Non-pigmented ciliary epithelial cell (primary cell): ENCODE data around the gene RAET1L.
"Not testable (repeated sequence)": the region's sequence is repeated elsewhere in the genome, so short reads cannot be mapped to it uniquely, and the experiment has no call there.

Source experiments
- DNase-seq: peaks from one replicate; pipeline ENCODE4 v3.0.0-alpha.2; 2010; ENCODE audit warnings: low read depth

The RAET1L gene

DNA sequence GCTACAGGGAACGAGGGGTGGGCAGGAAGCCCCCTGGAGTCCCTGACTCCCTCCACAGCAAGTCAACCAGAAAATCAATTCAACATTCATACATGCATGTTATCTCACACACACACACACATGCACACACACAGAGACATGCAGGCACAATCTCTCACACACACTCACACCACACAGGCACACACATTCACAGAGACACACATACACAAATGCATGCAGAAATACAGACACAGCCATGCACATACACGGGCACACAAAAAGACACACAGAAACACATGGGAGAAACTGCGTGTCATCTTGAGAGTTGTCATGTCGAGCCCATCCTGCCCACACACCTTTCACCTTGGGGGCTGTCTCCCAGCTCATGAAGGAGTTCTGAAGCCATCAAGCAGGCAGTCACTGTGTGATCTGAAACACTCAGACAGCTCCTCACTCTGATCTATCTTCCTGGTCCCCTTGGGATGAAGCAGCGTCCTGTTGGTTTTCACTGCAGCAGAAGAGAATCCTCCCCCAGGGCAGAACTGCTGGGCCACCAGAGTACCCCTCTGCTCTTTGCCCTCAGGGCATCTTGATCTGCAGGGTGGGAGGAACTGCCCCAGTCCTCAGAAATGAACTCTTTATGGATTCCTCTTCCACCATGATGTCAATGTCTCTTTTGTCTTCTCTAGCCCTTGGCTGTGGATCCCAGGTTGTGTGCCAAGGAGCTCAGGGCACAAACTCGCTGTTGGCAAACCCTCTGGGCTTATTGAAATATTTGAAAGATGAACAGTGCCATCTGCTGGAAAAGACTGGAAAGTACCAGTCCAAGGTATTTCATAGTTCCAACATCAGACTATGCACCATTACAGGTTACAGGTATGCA, 8.8 kb downstream of the RAET1L start:
- no peak for DNase-seq

DNA sequence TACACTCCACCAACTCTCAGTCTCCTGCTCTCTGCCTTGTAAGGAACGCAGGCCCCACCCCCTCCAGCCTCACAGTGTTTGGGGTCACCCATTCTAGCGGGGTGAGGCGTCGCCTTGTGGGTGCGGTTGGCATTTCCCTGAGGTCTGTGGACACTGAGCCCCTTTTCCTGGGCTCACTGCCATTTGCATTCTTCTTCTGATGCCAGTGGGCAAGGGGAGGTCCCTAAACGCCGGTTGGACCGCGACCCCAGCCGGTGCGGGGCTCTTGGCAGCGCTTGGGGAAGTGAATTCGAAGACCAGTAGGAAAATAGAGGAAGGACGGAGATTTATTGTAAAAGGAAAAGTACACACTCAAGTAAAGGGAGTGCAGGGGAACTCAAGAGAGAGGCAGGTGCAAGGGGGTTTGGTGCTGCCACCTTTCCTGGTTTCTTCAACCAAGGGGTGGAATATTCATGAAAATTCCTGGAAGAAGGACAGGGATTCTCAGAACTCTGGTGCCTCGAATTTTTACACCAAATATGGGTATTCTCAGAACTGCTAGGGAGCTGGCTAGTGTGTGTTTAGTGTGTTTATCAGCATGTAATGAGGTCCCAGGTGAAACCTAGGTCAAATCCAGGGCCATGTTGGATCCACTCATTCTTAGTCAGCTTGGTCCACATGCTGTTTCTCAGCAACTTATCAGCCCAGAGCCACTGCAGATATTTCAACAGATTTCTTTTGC, 9.9 kb downstream of the RAET1L start:
- DNase-seq = not testable (repeated sequence)

DNA sequence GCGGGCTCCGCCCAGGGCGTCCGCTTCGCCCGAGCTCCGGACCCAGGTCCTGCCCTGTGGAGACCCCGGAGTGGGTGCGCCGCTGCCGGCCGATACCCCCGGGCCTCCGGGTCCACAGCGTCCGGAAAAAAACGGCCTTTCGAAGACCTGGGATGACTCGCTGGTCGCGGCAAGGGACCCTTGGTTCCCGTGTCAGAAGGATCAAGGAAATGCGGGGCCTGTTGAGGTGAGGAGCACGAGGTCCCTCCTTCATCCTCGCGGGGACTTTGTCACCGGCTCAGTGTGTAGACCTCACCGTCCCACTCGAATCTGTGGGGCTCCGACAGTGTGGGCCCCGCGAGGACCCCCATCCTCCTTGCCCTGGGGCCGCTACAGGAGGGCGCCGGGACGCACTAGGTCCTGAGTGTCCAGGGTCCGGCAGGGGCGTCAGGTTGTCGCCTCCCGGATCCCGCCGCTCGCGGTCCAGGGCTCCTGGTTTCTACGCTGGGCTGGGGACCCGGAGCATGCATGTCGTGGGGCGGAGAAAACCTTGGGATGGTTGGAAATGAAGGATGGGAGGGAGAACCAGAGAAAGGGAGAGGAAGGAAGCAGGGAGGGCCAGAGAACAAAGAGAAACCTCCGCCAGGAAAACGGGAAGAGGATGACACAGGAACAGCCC, 10.6 kb downstream of the RAET1L start:
- DNase-seq = not testable (repeated sequence)

DNA sequence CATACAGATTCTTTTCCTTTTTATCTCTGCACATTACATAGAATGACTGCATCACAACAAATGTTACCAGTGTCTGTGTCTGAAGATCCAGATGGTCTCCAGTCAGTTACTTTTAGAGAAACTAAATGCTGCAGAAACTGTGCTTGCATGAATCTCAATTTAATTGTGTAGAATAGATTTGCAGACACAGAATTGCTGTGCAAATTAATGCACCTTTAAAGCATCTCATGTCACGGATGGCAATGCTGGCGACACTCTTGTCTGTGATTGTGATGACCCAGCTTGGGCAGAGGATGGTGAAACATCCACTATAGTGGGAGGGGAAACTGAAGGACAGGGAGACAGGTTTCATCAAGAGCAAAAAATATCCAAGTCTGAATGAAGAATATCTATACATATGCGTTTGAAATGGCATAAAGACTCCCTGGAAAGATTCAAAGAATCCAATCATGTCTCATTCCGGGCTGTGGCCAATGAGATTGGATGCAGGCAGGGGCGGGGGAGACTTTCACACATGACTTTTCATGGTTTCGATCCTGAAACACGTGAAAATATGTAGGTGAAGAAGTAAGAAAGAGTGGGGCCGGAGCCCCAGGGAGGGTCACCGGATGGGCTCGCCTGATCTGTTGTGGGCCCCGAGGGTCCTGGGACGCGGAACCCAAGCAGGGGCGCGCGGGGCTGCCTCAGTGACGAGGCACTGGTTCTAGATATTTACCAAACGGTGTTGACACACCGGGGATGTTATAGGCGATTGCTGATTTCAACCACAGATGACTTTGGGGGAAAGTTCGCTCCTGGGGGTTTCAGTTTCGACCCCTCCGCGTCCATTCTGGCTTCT, 11.3 kb downstream of the RAET1L start:
- not testable (repeated sequence) for DNase-seq

DNA sequence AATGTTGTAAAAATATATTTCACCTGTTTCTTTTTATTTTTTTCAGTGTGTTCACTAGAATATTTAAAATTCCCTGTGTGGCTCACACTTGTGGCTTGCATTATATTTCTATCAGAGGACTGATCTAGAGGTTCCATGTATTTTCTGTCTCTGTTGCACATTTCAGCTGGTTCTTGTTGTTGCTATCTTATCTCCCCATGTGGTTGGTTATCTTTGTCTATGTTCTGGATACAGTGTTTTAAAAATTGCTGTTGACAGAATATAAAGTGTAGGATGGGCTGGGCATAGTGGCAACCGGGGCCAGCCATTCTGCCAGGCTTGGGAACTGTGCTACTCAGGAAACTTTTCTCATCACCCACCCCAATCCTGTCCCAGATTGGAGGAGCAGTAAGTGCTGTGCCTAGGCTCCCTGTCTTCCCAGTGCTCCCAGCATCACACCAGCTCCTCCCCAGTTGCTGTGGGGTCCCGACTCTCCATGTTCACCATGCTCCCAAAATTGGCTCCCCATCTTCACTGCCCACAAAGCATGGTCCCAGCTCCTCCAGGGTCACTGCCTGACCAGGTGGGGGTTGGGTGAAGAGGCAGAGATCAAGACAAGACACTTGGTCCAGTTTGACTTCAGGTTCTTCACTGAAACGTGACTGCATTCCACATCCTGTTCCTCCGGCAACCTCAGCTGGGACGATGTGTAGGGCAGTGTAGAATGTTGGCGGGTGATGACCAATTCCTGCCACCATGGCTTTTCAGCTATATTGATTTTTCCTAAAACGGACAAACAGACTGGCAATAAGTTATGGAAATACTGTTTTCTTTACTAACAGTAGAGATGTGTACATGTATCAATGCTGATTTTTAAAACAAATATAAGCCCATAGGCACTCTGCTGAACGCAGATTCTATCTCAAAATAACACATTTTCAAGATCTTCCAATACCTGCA, 12.2 kb downstream of the RAET1L start:
- not testable (repeated sequence) for DNase-seq

DNA sequence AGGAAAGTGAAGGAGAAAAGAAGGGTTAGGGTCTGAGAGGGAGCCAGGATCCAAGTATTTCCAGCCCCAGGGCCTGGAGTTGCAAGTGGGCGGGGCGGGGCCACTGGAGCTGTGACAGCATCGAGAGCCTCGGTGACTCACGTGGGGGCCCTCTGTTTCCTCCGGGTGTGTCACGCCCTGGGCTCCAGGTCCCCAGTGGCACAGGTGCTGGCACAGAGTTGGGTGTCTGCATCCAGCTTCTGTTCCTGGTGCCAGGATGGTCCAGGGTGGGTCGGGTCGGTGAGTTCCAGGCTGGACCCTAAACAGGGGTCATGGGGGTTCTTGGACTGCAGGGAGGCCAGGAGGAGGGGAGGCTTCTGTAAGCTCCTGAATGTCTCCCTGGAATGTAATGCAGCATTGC, 16.7 kb downstream of the RAET1L start:
- no peak for DNase-seq

DNA sequence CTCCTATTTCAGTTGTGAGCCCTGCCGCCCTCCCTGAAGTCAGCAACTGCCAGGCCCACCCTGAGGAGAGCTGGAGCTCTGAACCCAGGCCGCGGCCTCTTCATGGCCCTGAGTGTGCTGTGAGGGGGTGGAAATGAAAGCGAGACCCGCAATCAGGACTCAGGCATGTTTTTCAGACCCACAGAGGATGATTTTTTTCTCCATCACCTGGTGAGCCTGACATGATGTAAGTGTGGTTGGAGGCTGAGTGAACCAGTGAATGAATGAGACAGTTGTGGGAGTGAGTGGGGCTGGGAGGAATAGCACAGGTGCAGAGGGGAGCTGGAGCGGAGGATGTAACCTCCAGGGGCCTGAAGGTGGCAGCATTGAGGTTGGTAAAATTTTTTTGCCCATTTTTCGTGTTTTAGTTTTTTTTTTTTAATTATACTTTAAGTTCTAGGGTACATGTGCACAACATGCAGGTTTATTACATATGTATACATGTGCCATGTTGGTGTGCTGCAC, 18.3 kb downstream of the RAET1L start:
- DNase-seq = no peak

DNA sequence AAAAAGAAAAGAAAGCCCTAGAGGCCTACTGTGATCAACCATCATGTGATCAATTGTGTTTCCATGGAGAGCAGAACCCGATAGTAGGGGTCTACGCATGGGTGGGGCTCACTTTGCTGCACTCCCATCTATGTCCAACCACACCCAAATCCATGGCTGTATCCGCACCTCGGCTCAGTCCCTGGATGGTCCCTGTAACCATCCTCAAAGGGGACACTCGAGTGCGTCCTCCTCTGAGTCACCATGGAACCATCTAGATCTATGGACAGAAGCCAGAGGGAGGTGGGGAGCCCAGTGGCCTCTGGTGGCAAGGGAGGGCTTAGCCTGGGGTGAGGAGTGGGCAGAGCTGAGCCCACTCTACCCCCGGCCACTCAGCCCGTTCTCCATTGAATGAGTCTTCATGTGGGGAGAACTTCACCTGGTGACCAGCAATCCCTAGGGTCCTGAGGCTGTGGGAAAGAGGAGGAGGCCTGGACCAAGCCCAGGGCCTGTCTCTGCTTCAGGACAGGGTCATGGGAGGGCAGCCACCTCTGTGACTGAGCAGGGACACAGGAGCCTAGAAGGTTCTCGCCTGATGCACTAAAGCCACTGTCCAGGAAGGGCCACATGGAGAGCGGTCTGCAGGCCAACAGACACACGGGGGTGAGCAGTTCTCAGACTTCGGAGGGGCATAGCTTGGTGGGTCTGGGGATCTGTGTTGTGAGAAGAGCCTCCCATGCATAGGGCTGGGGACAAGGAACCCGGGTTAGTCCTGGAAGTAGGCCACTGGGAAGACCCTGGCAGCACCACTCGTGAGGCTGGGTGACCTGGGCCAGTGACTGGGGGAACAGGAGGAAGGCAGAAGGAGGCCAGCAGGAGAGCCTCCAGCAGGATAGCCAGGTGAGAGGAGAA, 19.3 kb downstream of the RAET1L start:
- DNase-seq = no peak

DNA sequence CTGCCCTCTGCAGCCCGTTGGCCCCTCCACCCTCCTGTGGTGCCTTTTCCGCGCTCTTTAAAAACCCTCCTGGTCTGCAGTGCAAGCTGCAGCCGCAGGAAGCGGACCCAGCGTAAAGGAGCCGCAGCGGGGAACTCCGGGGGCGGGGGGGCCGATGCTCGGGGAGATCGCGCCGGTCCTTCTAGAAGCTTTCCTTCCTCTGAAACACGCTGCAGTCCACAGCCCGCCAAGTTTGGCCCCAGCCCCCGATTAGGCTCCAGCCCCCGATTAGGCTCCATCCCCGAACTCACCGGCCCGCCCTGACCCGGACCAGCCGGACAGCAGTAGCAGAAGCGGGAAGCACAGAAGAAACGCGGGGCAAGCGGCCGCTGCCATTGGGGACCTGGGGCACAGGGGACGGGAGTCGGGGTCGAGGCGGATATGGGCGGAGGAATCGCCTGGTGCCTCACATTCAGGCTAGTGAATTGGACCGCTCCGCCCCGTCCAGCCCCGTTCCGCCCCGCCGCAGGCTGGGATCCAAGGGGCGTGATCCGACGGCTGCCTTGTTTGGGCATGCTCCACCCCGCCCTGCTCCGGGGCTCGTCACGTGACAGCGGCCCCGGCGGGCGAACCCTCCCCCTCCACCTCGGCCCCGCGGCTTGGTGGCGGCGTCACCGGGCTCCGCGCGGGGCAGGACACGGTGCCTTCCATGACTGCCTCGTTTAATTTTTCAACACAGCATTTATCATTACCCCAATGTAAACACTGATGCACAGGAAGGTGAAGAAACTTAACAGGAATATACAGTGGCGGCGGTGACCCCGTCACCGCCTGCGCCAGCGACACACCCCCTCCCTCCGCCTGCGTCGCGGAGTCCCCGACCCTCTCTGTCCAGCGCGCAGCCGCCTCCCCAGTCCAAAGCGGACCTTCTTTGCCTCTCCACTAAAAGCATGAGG, 20.3 kb downstream of the RAET1L start:
- peak; percentile 37 for DNase-seq

DNA sequence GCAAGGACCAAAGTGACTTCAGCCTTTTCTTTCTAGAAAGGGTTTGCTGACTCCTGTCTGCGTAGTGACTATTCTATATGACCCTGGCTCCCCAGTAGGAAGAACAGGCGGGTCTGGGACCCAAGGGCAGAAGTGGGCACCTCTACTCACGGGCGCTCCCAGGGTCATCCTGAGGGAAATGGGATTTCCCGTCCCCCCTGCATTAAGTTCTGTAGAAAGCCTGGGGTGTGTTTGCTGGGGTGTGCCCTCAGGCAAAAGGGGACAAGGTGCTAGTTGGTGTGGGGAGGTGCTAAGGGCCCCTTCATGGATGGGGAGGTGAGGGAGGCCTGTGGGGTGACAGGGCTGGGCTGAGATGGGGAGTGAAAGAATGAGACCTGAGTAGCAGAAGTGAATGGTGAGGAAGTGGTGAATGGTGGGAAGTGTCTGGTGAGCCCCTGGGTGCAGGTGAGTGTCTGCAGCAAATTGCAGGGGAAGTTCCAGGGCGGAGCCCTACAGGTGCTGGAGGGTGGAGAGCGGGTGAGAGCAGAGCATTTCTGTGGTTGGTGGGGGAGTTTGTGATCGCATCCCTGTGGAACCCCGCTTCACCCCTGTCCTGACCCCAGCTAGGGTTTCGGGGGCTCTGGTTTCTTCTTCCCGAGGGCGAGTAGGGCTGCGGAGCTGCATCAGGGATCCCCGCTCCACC, 21.1 kb downstream of the RAET1L start:
- no peak for DNase-seq

DNA sequence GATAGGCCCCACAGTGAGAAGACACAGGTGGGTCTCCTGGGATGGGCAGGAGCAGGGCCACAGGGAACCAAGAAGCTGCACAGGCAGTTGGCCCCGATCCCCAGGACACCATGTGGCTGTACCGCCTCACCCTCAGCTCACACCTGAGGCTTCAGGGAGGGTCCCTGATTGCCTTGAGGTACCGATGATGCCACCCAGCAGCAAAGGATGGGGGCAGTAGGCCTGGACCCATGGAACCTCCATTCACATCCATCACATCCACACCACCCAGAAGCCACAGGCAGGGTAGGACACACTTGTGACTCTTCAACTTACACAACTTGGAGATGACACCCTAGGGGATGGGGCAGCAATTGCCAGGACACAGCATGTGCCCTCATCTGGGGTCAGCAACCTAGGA, 21.7 kb downstream of the RAET1L start:
- DNase-seq = not testable (repeated sequence)

DNA sequence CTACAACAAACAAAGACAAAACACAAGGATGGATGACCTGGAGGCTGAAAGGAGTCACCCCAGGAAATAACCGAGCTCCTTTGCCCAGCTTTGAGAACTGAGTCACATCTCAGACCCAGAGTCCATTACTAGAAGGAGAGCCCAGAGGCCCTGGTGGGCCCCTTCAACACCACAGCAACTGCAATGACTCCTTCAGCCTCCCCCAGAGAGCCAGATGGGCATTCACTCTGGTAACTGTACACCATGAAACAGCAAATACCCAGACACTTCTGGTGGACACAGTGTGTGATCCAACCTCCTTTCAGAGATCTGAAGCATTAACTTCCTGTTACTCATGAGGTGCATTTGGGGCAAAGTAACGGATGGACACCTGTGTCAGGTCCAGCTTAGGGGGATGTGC, 22.6 kb downstream of the RAET1L start:
- DNase-seq = no peak

DNA sequence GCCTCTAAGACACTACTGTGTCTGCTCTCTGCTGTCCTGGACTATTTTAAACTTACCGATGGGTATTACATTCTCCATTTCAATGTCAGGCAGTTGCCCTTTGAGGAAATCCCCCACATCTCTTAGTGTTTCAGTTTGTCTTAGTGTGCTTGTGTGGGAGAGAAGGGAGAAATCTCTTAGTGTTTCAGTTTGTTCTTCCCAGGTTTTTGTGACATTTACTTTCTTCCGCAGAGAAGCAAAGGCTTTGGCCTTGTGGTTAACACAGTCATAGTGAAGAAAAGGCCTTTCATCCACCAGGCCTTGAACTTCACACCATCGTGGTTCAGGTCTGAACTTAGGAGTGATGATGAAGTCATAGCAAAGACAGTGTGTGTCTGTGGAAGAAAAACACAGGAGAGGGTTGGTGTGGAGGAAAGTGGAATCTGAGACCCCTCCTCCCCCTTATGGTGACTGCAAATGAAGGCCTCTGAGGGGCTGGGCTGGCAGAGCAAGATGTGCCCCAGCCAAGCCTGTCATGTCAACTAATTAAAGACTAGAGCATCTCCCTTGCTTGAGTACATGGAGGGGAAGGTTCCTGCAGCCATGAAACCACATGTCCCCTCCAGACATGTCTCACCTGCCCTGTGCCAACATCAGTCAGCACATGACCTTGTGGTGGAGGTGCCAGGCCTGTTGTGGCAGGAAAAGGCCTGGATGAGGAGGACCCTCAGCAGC, 23.9 kb downstream of the RAET1L start:
- DNase-seq = no peak

DNA sequence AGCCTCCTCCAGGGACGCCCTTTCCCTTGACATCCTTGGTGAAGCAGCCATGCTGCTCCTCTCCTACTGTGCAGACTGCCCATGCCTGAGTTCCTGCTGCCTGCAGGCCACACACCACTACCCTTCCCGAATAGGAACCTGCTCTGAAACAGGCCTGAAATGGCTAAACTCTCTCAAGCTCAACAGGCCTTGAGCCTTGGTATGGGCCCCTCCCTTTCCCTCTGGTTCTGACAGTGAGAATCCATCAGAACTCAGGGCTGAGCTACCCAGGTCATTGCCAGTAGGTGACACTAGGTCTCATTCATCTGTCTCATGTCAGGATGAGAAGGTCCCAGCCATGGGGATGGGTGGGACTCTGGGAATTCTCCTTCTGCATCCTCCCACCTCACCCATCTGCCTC, 25.7 kb downstream of the RAET1L start:
- DNase-seq = no peak

DNA sequence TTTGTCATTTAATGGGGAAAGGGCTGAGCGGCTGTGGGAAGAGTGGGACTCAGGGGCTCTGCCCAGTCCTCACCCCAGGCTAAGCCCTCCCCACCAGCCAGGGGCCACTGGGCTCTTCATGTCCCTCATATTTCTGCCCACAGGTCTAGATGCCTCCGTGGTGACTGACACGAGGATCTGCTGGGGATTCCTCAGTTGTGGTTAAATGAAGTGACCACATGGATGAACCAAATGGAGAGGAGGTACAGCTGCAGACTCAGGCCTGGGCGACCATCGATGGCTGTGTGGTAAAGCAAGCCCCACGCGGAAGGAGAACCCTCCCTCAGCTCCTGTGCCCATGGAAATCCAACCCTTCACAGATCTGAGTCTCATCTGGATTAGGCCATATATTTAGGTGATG, 29.4 kb downstream of the RAET1L start:
- DNase-seq = no peak

DNA sequence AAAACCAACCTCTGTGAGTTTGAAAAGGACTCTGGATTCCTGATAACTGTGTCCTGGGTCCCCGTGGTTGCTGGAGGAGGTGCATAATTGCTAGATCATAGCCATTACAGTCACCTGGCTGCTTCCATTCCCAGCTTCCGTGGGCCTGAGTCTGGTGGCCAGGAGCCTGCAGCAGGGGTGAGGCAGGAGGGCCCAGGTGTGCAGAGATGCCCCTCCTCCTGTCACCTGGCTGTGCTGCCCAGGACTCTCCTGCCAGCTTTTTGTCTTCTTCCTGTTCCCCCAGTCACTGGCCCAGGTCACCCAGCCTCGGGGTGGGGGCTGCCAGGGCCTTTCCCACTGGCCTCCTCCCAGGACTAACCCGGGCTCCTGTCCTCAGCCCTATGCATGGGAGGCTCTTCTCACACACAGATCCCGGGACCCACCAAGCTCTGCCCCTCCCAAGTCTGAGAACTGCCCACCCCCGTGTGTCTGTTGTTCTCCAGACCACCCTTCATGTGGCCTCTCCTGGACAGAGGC, 30.0 kb downstream of the RAET1L start:
- no peak for DNase-seq

DNA sequence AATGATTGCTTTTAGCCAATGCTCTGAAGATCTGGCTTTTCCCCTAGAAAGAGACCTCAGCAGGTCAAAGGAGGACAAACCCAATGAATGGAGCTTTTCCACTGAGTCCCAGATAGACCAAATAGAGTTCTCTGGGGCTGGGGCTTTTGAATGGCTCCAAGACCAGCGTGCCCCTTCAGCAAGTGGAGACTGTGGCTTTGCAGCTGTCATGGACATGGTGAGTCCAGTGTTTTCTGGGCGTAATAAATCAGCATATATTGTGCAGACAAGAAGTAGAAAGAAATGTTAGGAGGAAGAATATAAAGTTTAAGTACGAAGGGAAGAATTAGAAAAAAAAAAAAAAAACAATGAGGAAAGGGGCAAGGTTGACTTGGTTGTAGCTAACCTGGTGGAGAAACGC, 33.5 kb downstream of the RAET1L start:
- no peak for DNase-seq
